ENCODE results near the gene PEX14.

- TF ChIP-seq, protein P1, sequence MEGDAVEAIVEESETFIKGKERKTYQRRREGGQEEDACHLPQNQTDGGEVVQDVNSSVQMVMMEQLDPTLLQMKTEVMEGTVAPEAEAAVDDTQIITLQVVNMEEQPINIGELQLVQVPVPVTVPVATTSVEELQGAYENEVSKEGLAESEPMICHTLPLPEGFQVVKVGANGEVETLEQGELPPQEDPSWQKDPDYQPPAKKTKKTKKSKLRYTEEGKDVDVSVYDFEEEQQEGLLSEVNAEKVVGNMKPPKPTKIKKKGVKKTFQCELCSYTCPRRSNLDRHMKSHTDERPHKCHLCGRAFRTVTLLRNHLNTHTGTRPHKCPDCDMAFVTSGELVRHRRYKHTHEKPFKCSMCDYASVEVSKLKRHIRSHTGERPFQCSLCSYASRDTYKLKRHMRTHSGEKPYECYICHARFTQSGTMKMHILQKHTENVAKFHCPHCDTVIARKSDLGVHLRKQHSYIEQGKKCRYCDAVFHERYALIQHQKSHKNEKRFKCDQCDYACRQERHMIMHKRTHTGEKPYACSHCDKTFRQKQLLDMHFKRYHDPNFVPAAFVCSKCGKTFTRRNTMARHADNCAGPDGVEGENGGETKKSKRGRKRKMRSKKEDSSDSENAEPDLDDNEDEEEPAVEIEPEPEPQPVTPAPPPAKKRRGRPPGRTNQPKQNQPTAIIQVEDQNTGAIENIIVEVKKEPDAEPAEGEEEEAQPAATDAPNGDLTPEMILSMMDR (IDR thresholded peaks at IDR 0.05): no peak
- no peak for TF ChIP-seq POLR2A (IDR thresholded peaks at IDR 0.05)
Measured at GRCh38 chr1:10589074-10589473, 114.3 kb downstream of the PEX14 start.
